Endothelial cell of umbilical vein (primary cell): ENCODE measurements around the gene UVRAG.

Experiments used
- CTCF ChIP-seq, 2 donors: IDR thresholded peaks; 1 replicate in 1 of 2; 2 replicates in 1 of 2; pipeline ENCODE4 v1.5.1; 2011; ENCODE audit warnings: low read length in 2 of 2, mild to moderate bottlenecking in 2 of 2, moderate library complexity in 2 of 2, control low read depth in 1 of 2, inconsistent platforms in 1 of 2, low read depth in 1 of 2; ENCODE audit not compliant: insufficient read depth in 1 of 2; ENCODE audit errors: extremely low read depth in 1 of 2
- POLR2A ChIP-seq: IDR thresholded peaks from 2 replicates; pipeline ENCODE4 v1.6.1; 2012; ENCODE audit warnings: low read depth, mild to moderate bottlenecking, control low read depth, low read length
- POLR2AphosphoS5 ChIP-seq: IDR thresholded peaks from 2 replicates; pipeline ENCODE4 v1.6.1; 2012; ENCODE audit warnings: low read depth, mild to moderate bottlenecking, control low read depth, low read length, moderate library complexity; ENCODE audit not compliant: insufficient read depth

DNA sequence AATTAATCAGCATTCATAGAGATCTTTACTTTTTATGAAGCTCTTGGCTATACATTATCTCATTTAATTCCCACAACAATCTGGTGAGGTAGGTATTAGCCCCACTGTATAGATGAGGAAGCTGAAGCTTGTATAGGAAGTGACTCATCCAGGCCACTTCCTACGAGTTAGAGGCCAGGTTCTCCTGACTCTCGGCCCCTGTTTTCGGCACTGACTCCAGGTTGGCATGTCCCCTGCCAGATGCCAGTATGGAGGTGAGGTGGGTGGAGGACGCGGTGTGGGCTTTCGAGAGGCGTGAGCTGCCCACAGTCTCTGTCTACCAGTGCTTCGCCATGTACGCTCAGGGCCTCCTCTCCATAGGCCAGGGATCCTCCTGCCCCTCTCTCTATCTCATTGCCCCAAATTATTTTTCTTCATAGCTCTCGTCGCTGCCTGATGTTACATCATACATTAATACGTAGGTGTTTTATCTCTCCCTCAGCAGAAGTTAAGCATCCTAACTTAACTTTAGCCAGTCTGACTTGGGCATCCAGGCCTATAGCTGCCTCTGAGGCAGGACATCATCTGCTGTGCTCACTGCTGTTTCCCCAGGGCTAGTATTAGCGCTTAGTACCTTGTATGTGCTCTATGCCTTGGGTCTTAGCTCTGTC lies 37.4 kb upstream of the UVRAG start:
- no peak for TF ChIP-seq POLR2A
- TF ChIP-seq POLR2AphosphoS5, result no peak
- no peak for TF ChIP-seq CTCF (IDR thresholded peaks at IDR 0.05; ENCODE audit: extremely low read depth in 1 of 2, insufficient read depth in 1 of 2, low read depth in 1 of 2, low read length in 2 of 2)
